ENCODE results near the gene ANXA2R.

DNA sequence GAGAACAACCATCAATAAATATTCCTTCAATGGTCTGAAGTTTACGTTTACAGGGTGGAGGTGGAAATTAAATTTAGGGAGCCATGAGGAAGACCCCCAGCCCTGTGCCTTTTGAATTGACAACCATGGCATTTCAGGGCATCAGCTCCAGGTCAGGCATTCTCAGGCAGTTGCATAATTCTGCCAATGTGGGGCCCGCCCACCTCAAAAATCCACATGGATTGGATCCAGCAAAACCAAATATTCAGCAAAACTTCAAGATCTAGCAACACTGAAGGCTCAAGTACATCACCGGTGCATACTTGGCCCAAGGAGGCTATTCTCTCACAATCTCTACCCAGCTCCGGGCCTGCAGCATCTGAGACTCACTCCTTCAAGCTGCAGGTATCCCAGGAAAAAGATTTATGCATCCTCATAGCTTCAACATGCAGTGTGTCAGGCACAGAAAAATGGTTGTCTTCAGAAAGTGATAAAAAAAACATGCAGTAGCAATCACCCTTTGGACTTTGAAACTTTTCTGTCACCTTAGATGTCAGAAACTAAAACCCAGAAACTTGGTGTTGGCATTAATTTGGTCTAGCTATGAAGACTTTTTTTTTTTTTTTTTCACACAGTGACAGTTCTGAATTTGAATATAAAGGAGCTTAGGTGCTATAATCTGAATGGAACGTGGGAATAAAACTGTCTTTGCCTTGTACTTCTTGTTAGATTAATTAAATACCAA is 21.4 kb upstream of the ANXA2R start:
- no peak for TF ChIP-seq EZH2 (IDR thresholded peaks at IDR 0.05; ENCODE audit: low read length, unreplicated experiment)
- TF ChIP-seq, protein P1, sequence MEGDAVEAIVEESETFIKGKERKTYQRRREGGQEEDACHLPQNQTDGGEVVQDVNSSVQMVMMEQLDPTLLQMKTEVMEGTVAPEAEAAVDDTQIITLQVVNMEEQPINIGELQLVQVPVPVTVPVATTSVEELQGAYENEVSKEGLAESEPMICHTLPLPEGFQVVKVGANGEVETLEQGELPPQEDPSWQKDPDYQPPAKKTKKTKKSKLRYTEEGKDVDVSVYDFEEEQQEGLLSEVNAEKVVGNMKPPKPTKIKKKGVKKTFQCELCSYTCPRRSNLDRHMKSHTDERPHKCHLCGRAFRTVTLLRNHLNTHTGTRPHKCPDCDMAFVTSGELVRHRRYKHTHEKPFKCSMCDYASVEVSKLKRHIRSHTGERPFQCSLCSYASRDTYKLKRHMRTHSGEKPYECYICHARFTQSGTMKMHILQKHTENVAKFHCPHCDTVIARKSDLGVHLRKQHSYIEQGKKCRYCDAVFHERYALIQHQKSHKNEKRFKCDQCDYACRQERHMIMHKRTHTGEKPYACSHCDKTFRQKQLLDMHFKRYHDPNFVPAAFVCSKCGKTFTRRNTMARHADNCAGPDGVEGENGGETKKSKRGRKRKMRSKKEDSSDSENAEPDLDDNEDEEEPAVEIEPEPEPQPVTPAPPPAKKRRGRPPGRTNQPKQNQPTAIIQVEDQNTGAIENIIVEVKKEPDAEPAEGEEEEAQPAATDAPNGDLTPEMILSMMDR (conservative IDR thresholded peaks at IDR 0.05; ENCODE audit: low read depth, low read length): no peak
